Right lobe of liver (tissue), 4 donors: ENCODE measurements around the gene DSP.

Experiments used
- POLR2A ChIP-seq: fragments of 450-650 bp; IDR thresholded peaks from one replicate; pipeline ENCODE4 v1.6.1; 2017; ENCODE audit warnings: antibody characterized with exemption, mild to moderate bottlenecking
- TF ChIP-seq, protein P1 (sequence below), 4 donors: fragments of 200-600 bp in 3 of 4; fragments of 450-650 bp in 1 of 4; IDR thresholded peaks; one replicate each; pipeline versions ENCODE4 v1.5.1 to v1.8.0; 2016 to 2022; ENCODE audit warnings: antibody characterized with exemption in 4 of 4, mild to moderate bottlenecking in 2 of 4
- donor health status: DM: no; HTN: no; CAD: no.
- donor health status: DM: no; HTN: no; CAD: no.
- donor health status: DM: no; HTN: yes; CAD: no.

DNA sequence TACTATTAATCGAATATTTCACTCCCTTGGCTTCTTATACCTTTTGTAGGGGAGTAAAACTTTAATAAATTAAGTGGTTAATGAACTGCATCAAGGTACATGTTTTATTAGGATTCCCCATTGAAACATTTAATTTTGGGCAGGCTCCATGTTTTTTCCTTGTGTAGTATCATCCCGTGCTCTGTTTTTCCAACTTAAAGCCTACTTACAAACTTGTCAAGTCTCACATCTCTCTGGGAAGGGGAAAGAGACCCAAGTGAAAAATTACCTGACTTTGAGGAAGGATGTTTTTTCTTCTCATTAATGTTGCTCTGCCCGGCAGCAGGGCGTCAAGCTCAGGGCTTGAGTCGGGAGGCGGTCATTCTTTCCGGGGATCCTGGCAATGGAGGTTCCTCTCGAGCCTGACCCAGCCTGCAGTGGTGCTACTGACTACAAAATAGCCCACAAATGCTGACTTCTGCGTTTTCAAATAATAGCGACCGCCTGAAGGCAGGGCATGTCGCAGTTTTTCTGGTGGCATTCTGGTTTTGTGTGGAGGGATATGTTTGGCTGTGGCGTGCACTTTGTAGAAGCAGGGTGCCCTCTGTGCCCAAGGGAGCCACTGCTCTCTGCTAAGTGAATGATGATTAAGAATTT, 2.4 kb downstream of the DSP start:
- TF ChIP-seq POLR2A, result peak; percentile 29
- TF ChIP-seq, protein P1, sequence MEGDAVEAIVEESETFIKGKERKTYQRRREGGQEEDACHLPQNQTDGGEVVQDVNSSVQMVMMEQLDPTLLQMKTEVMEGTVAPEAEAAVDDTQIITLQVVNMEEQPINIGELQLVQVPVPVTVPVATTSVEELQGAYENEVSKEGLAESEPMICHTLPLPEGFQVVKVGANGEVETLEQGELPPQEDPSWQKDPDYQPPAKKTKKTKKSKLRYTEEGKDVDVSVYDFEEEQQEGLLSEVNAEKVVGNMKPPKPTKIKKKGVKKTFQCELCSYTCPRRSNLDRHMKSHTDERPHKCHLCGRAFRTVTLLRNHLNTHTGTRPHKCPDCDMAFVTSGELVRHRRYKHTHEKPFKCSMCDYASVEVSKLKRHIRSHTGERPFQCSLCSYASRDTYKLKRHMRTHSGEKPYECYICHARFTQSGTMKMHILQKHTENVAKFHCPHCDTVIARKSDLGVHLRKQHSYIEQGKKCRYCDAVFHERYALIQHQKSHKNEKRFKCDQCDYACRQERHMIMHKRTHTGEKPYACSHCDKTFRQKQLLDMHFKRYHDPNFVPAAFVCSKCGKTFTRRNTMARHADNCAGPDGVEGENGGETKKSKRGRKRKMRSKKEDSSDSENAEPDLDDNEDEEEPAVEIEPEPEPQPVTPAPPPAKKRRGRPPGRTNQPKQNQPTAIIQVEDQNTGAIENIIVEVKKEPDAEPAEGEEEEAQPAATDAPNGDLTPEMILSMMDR (IDR thresholded peaks at IDR 0.05), result no peak
